HG03064 (cell line): ENCODE data around the gene SH3GL3.

ENCODE experiments used
- ATAC-seq: cut with Tn5 transposase; IDR thresholded peaks from one replicate; pipeline ENCODE4 v1.9.1; 2021; ENCODE audit warnings: low read depth; ENCODE audit not compliant: unreplicated experiment

SH3GL3 gene

DNA sequence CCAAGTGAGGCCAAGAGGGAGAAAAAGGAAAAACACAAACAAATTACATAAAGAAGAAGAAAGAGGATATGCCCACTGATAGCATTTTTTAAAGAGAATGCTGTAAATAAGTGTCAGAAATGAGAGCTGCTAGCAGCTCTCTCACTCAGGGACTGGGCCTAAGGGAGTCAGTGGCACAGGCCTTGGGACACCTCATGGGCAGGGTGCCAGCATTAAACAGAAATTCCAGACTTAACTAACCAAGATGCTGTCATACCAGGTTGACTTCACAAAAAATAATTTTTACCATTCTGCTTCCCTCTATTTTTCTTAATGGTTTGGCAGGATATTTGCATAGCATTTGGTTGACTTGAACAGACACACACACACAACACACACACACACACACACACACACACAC lies 114.5 kb downstream of the SH3GL3 start:
- ATAC-seq: no peak

DNA sequence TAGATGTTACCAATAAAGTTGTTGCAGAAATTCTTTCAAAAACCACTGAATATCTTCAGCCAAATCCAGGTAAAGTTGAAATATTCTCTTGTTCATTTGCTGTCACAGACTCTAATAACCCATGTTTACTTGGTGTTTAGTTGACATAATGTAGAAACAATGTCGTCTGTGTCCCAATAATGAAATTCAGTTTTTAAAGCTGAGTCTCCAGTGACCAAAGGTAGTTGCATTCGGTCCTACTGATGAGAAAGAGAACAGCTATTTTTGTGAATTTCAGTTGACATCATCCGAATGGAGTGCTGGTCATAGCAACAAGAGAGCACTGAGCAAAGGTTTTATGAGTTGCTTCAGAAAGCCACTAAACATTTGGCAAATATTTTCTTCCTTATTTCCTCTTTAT lies 118.0 kb downstream of the SH3GL3 start:
- no peak for ATAC-seq

- ATAC-seq: no peak
These were observed 118.5 kb downstream of the SH3GL3 start for GRCh38 chr15:83565553-83566159.

- ATAC-seq: no peak
These were observed 120.2 kb downstream of the SH3GL3 start for GRCh38 chr15:83567318-83567717.

- no peak for ATAC-seq
These were observed 122.2 kb downstream of the SH3GL3 start for GRCh38 chr15:83569341-83569740.

DNA sequence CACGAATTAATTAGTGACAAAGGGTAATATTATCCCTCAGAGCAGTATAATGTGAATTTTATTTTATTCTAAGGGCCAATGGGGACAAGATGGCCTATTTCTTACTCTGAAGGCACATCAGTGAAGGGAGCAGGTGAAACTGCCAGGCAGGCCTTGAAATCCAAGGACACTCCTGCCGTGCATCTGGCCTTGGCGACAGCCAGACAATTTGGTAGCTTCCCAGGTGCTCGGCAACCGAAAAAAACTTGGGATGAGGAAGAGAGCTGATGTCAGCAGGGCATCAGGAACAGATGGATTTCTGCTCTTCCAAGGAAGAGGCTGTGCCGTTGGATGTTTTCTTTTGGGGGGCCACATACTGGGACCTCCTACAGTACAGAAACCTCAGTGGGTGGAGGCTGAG lies 123.6 kb downstream of the SH3GL3 start:
- no peak for ATAC-seq

DNA sequence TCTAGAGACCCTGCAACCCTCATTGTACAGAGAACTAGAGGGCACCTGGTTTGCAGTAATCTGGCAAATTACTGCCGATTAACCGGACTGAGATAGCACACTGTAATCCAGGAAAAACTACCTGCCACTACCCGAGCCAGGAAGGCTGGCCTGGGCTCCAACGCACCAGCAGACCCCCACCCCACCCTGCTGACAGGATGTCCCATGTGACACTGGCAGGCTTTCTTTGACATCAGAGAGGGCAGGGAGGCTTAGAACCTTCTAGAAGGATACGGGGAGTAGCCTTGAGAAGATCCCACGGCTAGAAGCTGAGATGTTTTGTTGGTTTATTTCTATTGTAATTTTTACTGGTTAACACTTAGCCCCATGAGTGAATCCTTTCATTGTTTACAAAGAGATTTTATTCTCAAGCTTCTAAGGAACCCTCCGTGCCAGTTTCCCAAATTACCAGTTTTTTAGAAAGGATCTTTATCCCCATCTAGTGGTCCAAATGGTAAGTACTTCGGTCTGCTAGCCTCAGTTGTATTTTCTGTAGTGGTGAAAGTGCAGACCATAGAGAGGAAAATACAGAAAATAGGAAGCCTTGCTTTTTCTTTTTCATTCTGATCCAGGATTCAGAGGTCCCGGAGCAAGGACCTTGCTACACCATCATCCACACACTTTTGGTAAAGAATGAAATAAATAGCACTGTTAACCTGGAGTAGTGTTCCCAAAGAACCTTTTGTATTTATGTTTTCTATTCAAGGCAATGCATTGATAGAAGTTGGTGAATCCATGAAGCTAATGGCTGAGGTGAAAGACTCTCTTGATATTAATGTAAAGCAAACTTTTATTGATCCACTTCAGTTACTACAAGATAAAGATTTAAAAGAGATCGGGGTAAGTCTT lies 124.9 kb downstream of the SH3GL3 start:
- no peak for ATAC-seq

GRCh38 chr15:83574345-83574744 lies 127.2 kb downstream of the SH3GL3 start:
- no peak for ATAC-seq

GRCh38 chr15:83578691-83579090 lies 131.6 kb downstream of the SH3GL3 start:
- ATAC-seq: no peak

- no peak for ATAC-seq
These were observed 134.2 kb downstream of the SH3GL3 start for GRCh38 chr15:83581381-83581780.

- no peak for ATAC-seq
These were observed 135.2 kb downstream of the SH3GL3 start for GRCh38 chr15:83582381-83582780.

- no peak for ATAC-seq
These were observed 138.6 kb downstream of the SH3GL3 start for GRCh38 chr15:83585601-83586335.

- no peak for ATAC-seq
These were observed 139.9 kb downstream of the SH3GL3 start for GRCh38 chr15:83587091-83587490.

DNA sequence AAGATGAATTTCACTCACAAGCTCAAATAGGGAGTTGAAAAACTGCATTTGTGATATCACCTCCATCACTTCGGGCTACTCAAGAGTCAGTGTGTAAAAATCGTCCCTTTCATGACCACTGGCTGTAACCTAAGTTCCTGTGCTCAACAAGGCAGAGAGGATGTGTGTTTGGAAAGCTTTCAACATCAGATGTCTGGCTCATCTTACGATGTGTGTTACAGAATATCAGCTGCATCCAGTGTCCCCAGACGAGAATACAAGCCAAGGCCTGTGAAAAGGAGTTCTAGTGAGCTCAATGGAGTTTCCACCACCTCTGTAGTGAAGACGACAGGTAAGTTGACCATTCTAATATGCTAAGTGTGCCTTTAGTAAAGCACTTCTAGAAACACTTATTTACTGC lies 141.3 kb downstream of the SH3GL3 start:
- no peak for ATAC-seq

DNA sequence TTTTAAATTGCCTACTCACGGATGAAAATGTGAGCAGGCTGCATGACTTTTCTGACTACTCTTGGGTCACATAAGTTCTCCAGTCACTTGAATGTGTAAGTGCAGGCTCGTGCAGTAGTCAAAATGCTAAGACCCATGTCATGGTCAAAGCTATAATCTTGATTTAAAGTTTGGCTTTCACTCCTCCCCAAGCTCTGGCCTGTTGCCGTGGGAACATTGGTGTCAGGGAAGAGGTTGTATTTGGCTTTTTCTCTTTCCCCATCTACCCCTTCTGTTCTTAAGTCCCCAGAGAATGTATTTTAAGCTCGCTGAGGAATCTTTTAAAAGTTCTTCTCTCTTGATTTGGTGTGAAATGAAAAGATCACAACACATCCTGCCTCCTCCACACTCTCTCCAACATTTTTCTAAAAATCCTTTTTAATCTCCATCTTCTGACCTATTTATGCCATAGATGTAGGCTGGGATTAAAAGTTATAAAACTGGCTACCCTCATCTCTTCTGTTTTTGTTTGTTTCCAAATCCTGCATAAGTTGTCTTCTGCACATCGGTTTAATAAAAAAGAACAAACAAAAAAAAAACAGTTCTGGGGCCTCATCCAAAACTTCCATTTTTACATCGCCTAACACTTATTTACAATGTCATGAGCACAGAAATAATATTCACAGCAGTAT lies 145.4 kb downstream of the SH3GL3 start:
- ATAC-seq: no peak

- no peak for ATAC-seq
These were observed 148.1 kb downstream of the SH3GL3 start for GRCh38 chr15:83595191-83595590.

DNA sequence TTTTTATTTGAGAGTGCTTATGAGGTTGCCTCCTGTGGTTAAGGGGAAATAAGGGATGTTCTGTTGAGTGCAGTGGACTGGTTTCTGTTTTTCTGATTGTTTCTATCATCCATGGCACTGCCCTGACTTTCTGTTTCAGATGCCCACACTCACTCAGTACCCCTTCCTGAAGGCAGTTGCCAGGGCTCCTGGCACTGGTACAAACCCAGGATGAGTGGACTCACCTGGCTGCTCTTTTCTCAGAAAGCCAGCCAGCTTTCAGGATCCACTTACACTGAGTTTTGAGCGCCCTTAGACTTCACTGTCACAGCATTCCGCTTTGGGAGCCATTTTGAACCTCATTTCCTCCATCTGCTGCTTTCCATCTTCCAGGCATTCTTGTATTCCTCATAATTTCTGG lies 150.9 kb downstream of the SH3GL3 start:
- no peak for ATAC-seq

DNA sequence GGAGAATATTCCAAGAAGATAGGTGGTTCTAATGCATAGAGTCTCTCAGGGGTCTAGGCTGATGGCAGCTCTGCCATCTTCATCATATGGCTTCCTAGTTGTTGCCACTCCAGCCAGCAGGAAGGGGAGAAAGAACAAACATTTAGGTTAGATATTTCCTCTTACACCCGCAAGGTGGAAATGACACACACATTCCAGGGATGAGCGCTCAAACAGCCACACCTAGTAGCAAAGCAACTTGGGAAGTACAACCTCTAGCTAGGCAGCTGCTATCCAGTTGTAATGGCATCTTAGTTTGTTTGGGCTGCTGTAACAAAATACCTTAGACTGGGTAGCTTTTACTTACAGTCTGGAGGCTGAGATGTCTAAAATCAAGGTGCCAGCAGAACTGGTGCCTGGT lies 154.9 kb downstream of the SH3GL3 start:
- no peak for ATAC-seq

GRCh38 chr15:83604549-83604948 lies 157.4 kb downstream of the SH3GL3 start:
- ATAC-seq: no peak

DNA sequence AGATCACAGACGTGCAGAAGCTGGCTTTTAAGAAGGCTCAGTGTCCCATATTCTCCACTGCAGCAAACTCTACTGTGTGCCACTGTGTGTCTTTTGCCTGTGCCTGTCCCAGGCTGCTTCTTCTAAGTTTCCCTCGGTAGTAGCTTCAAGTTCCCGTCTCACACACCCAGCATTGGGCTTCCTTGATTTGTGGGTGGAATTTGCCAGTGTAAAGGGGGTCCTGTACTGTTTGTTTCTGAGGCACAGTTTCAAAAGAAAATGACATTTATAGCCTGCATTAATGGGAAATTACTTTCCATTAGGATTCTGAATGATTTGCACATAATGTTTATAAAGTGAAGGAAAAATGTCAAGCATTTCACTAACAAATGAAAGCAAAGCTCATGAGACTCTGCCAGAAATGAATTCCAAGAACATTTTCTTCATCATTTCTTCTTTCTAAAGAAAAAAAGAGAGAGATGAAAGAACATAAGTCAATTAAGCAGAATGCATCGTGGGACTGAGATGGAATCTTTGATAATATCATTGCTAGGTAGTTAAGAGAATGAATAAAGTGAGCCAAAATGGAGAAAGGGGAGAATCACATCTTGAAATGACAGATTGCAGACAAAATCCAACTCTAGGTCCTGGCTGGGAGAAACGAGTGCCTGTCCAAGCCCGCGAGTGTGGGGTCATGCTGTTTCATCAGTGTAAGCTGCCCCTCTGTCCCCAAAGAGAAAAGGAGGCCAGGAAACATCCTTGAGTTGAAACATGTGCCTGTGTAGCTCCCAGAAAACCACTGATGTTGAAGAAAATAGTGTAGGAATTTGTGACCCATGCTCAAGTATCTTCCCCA lies 158.2 kb downstream of the SH3GL3 start:
- ATAC-seq: no peak
